Measurements from ENCODE around the gene ADAMTS2.

DNA sequence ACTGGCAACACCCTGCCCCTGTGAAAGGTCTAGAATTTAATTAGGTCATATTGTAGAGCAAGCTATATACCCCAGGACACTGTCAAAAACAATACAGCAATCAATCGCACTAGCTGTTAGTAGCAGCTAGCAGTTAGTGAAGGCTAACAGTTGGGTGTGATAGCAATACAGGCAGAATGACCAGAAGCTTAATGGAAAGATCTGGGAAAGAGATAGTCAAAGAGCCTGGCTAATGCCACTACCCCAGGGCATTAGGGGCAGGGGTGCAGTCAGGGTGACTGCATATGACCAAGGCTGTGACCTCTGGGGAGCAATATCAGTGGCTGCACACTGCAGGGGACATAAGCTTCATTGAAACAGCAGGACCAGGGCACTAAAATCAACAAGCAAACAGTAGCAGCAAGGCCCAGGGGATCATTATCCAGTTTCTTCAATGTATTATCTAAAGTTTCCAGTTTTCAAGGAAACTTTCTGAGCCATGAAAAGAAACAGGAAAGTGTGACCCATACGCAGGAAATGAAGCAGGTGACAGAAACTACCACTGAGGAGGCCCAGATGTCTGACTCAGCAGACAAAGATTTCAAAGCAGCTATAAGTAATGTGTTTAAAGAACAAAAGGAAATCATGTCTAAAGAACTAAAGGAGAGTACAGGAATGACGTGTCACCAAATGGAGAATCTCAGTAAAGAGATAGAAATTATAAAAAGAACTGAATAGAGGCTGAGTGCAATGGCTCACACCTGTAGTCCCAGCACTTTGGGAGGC is 202.6 kb downstream of the ADAMTS2 start:
- TF ChIP-seq SP1 (IDR thresholded peaks at IDR 0.05) (no peak), HDGF (IDR thresholded peaks at IDR 0.05; ENCODE audit: borderline replicate concordance) (no peak), NFRKB (IDR thresholded peaks at IDR 0.05) (no peak), BHLHE40 (IDR thresholded peaks at IDR 0.05; ENCODE audit: borderline replicate concordance) (no peak), PKNOX1 (IDR thresholded peaks at IDR 0.05) (no peak), FOXA1 (IDR thresholded peaks at IDR 0.05) (no peak), ARNT (IDR thresholded peaks at IDR 0.05) (no peak), ELF4 (IDR thresholded peaks at IDR 0.05) (no peak), SUZ12 (IDR thresholded peaks at IDR 0.05) (no peak)
